GM23338 (cell line): ENCODE measurements around the gene MYO1D. TPM values are rescaled to one million over a fixed set of nuclear protein-coding genes. Genes with fewer than 3 reads are reported as not detected.
A peak's percentile ranks its signal among the peaks of the same experiment; 100 is the strongest.

ENCODE experiments used
- ATAC-seq: fragments of 200-7000 bp; cut with Tn5 transposase; 3 replicates; pipeline ENCODE4 v1.9.1; 2020
- DNase-seq: peaks from one replicate; pipeline ENCODE4 v3.0.0-alpha.2; 2015; ENCODE audit warnings: low spot score
- H2AFZ ChIP-seq: fragments of 200-600 bp; sonication (generic); 2 replicates; pipeline ENCODE4 v1.8.0; 2016; ENCODE audit warnings: antibody characterized with exemption, mild to moderate bottlenecking, moderate library complexity
- H3F3A ChIP-seq: fragments of 200-600 bp; sonication (generic); replicated peaks from 2 replicates; pipeline ENCODE4 v1.8.0; 2017; ENCODE audit warnings: antibody characterized with exemption, mixed run types, low read depth
- H3K27ac ChIP-seq: fragments of 200-600 bp; sonication (generic); 2 replicates; pipeline ENCODE4 v1.6.1; 2016; ENCODE audit warnings: low read depth
- H3K27me3 ChIP-seq: fragments of 200-600 bp; sonication (generic); 2 replicates; pipeline ENCODE4 v1.8.0; 2016; ENCODE audit warnings: mild to moderate bottlenecking, mixed run types, moderate library complexity; ENCODE audit not compliant: insufficient read depth
- H3K36me3 ChIP-seq: fragments of 200-600 bp; sonication (generic); 2 replicates; pipeline ENCODE4 v1.8.0; 2016; ENCODE audit warnings: mild to moderate bottlenecking; ENCODE audit not compliant: insufficient read depth
- H3K4me1 ChIP-seq: fragments of 200-600 bp; sonication (generic); 2 replicates; pipeline ENCODE4 v1.8.0; 2016; ENCODE audit warnings: mild to moderate bottlenecking, moderate library complexity; ENCODE audit not compliant: insufficient read depth
- H3K4me2 ChIP-seq: fragments of 200-600 bp; sonication (generic); 2 replicates; pipeline ENCODE4 v1.7.1; 2017; ENCODE audit warnings: mixed run types
- H3K4me3 ChIP-seq: fragments of 200-600 bp; sonication (generic); 2 replicates; pipeline ENCODE4 v1.6.1; 2016; ENCODE audit warnings: mixed run types
- H3K79me2 ChIP-seq: fragments of 200-600 bp; sonication (generic); replicated peaks from 2 replicates; pipeline ENCODE4 v1.8.0; 2017; ENCODE audit warnings: mild to moderate bottlenecking; ENCODE audit not compliant: insufficient read depth
- H3K9me2 ChIP-seq: fragments of 200-600 bp; sonication (generic); 2 replicates; pipeline ENCODE4 v1.8.0; 2017; ENCODE audit not compliant: insufficient read depth
- H4K20me1 ChIP-seq: fragments of 200-600 bp; sonication (generic); replicated peaks from 2 replicates; pipeline ENCODE4 v1.8.0; 2017; ENCODE audit warnings: mild to moderate bottlenecking; ENCODE audit not compliant: insufficient read depth
- H3K27ac Mint-ChIP-seq: 2 replicates; pipeline ENCODE4 v1.8.0; 2020; ENCODE audit warnings: inconsistent platforms, mild to moderate bottlenecking, moderate library complexity, mixed read lengths
- H3K27me3 Mint-ChIP-seq: 3 replicates; pipeline ENCODE4 v1.8.0; 2022; ENCODE audit warnings: low read depth, mild to moderate bottlenecking, moderate library complexity, mixed read lengths, inconsistent platforms; ENCODE audit not compliant: insufficient read depth, poor library complexity
- H3K36me3 Mint-ChIP-seq: 3 replicates; pipeline ENCODE4 v1.8.0; 2021; ENCODE audit warnings: low read depth, mild to moderate bottlenecking, inconsistent platforms, moderate library complexity, mixed read lengths
- H3K4me1 Mint-ChIP-seq: 3 replicates; pipeline ENCODE4 v1.8.0; 2020; ENCODE audit warnings: mild to moderate bottlenecking, inconsistent platforms, mixed read lengths
- H3K4me3 Mint-ChIP-seq: 3 replicates; pipeline ENCODE4 v1.8.0; 2021; ENCODE audit warnings: moderate library complexity, mild to moderate bottlenecking, inconsistent platforms, mixed read lengths
- H3K9me3 Mint-ChIP-seq: 3 replicates; pipeline ENCODE4 v1.8.0; 2020; ENCODE audit warnings: moderate library complexity, mild to moderate bottlenecking, inconsistent platforms, mixed read lengths
- CREB1 ChIP-seq: fragments of 250-450 bp; sonication (Bioruptor Pico); IDR thresholded peaks from 2 replicates; pipeline ENCODE4 v1.5.0; 2020; ENCODE audit warnings: low read depth, mild to moderate bottlenecking, moderate library complexity
- CTCF ChIP-seq, 2 experiments: fragments of 200-600 bp in 1 of 2; sonication (generic) in 1 of 2; conservative IDR thresholded peaks; 2 replicates each; pipeline versions ENCODE4 v1.5.1 to v1.6.1; 2016 to 2017; ENCODE audit warnings: antibody characterized with exemption in 2 of 2, low read depth in 2 of 2, mild to moderate bottlenecking in 2 of 2, moderate library complexity in 1 of 2
- JUNB ChIP-seq: IDR thresholded peaks from one replicate; pipeline ENCODE4 v1.6.1; 2016; ENCODE audit warnings: antibody characterized with exemption; ENCODE audit not compliant: unreplicated experiment
- REST ChIP-seq: IDR thresholded peaks from one replicate; pipeline ENCODE4 v1.6.1; 2018; ENCODE audit warnings: antibody characterized with exemption; ENCODE audit not compliant: unreplicated experiment
- STAT1 ChIP-seq: IDR thresholded peaks from one replicate; pipeline ENCODE4 v1.6.1; 2016; ENCODE audit warnings: antibody characterized with exemption; ENCODE audit not compliant: unreplicated experiment
- ZNF114 ChIP-seq: fragments of 250-450 bp; sonication (Bioruptor Pico); IDR thresholded peaks from 2 replicates; pipeline ENCODE4 v1.5.0; 2020; ENCODE audit warnings: mild to moderate bottlenecking, moderate library complexity
- ZNF331 ChIP-seq: fragments of 250-450 bp; sonication (Bioruptor Pico); IDR thresholded peaks from 2 replicates; pipeline ENCODE4 v1.5.0; 2020; ENCODE audit warnings: low read depth, mild to moderate bottlenecking, moderate library complexity
- ZNF462 ChIP-seq: fragments of 250-450 bp; sonication (Bioruptor Pico); IDR thresholded peaks from 2 replicates; pipeline ENCODE4 v1.5.0; 2020; ENCODE audit warnings: mild to moderate bottlenecking, moderate library complexity
- polyA plus RNA-seq: library from polyadenylated mRNA; unstranded; fragments of >200 nt; fragmentation: Nextera tagmentation; extraction: Ambion mirVana; gene quantifications from 2 replicates; pipeline ENCODE4 v1.2.1, GENCODE V29; 2016
- total RNA-seq: library from RNA; depleted of rRNA; stranded (reverse); fragments of >200 nt; shearing (Covaris generic); gene quantifications from 2 replicates; pipeline ENCODE4 v1.2.3, GENCODE V29; 2014

Gene MYO1D
- total and polyA plus RNA-seq, 2 experiments from 2014 or later: 8.6 to 28.6 TPM

GRCh38 chr17:32461853-32462617 is 414.9 kb downstream of the MYO1D start:
- peaks cover 21% of the 10 kb centered on the region for H3F3A ChIP-seq
- peaks cover 50% of the 10 kb centered on the region for H3K36me3 ChIP-seq
- peaks cover 49% of the 10 kb centered on the region for H4K20me1 ChIP-seq
- no peaks in the 10 kb centered on the region for H3K27me3 ChIP-seq
- no peak overlapping the region for H2AFZ ChIP-seq
- no peak overlapping the region for H3K27ac ChIP-seq
- no peak overlapping the region for H3K4me3 Mint-ChIP-seq
- DNase-seq: peak; percentile 89
- no peak overlapping the region for H3K4me2 ChIP-seq
- H3K4me3 ChIP-seq: no peak overlapping the region
- H3K79me2 ChIP-seq: peaks cover 80% of the 10 kb centered on the region
- no peaks in the 10 kb centered on the region for H3K27me3 Mint-ChIP-seq
- H3K4me1 Mint-ChIP-seq: peaks cover 3% of the 10 kb centered on the region; the same call in 1 of the 3 replicates
- peak; percentile 85 for ATAC-seq
- H3K36me3 Mint-ChIP-seq: peaks cover 87% of the 10 kb centered on the region
- no peaks in the 10 kb centered on the region for H3K4me1 ChIP-seq
- TF ChIP-seq CTCF (conservative IDR thresholded peaks at IDR 0.05; ENCODE audit: low read depth in 2 of 2) (peak; percentile 57 to 78), STAT1 (no peak), ZNF331 (no peak)
- H3K9me2 ChIP-seq: no peaks in the 10 kb centered on the region
- no peak overlapping the region for H3K27ac Mint-ChIP-seq
- no peaks in the 10 kb centered on the region for H3K9me3 Mint-ChIP-seq

- Histone ChIP-seq H3K4me1 (no peaks in the 10 kb centered on the region), H3K4me3 (no peak overlapping the region), H3K4me2 (no peak overlapping the region), H3K9me2 (no peaks in the 10 kb centered on the region), H2AFZ (no peak overlapping the region), H4K20me1 (peaks cover 51% of the 10 kb centered on the region), H3K27me3 (no peaks in the 10 kb centered on the region), H3K27ac (peak overlapping the region; percentile 45; the same call in 1 of the 2 replicates), H3F3A (peaks cover 21% of the 10 kb centered on the region), H3K36me3 (peaks cover 46% of the 10 kb centered on the region), H3K79me2 (peaks cover 82% of the 10 kb centered on the region)
- no peaks in the 10 kb centered on the region for H3K27me3 Mint-ChIP-seq
- H3K9me3 Mint-ChIP-seq: no peaks in the 10 kb centered on the region
- ATAC-seq: no peak
- no peak for DNase-seq
- no peak overlapping the region for H3K4me3 Mint-ChIP-seq
- no peak overlapping the region for H3K27ac Mint-ChIP-seq
- H3K4me1 Mint-ChIP-seq: peaks cover 3% of the 10 kb centered on the region; the same call in 1 of the 3 replicates
- H3K36me3 Mint-ChIP-seq: peaks cover 87% of the 10 kb centered on the region
- TF ChIP-seq CREB1 (CRISPR knock-in tag) (no peak), ZNF462 (CRISPR knock-in tag) (no peak), STAT1 (no peak), REST (no peak), ZNF114 (CRISPR knock-in tag) (no peak), ZNF331 (no peak), JUNB (no peak)
Observed at GRCh38 chr17:32461498-32461852, 415.4 kb downstream of the MYO1D start.
